SH-SY5Y (cell line): ENCODE measurements around the gene TAX1BP3.

ENCODE experiments used
- GATA2 ChIP-seq: IDR thresholded peaks from 2 replicates; pipeline ENCODE4 v1.6.1; 2011; ENCODE audit warnings: mild to moderate bottlenecking, low read depth, low read length
- GATA3 ChIP-seq: IDR thresholded peaks from 2 replicates; pipeline ENCODE4 v1.6.1; 2011; ENCODE audit warnings: low read depth, mild to moderate bottlenecking, low read length, moderate library complexity

The TAX1BP3 gene

GRCh38 chr17:3669548-3669947, 1.2 kb upstream of the TAX1BP3 start:
- TF ChIP-seq GATA2 (no peak), GATA3 (no peak)

- TF ChIP-seq GATA2: no peak
- no peak for TF ChIP-seq GATA3
These were observed 638 bp upstream of the TAX1BP3 start for GRCh38 chr17:3669085-3669347.

GRCh38 chr17:3667366-3668278, 756 bp downstream of the TAX1BP3 start:
- 0 out of 2 replicates have a peak, but pooled peaks have one; percentile 21 for TF ChIP-seq GATA2
- TF ChIP-seq GATA3: no peak

- TF ChIP-seq GATA2: no peak
- no peak for TF ChIP-seq GATA3
These were observed 1.9 kb downstream of the TAX1BP3 start for GRCh38 chr17:3666516-3666915.

GRCh38 chr17:3665834-3666233, 2.5 kb downstream of the TAX1BP3 start:
- TF ChIP-seq GATA2 (no peak), GATA3 (no peak)

GRCh38 chr17:3663102-3664011, 5.0 kb downstream of the TAX1BP3 start:
- no peak for TF ChIP-seq GATA3
- no peak for TF ChIP-seq GATA2

- TF ChIP-seq GATA2: no peak
- no peak for TF ChIP-seq GATA3
These were observed 8.0 kb downstream of the TAX1BP3 start for GRCh38 chr17:3660311-3660891.

- no peak for TF ChIP-seq GATA2
- no peak for TF ChIP-seq GATA3
These were observed 8.8 kb downstream of the TAX1BP3 start for GRCh38 chr17:3659541-3660111.

GRCh38 chr17:3658784-3659449, 9.5 kb downstream of the TAX1BP3 start:
- TF ChIP-seq GATA3 (no peak), GATA2 (no peak)

- TF ChIP-seq GATA2: no peak
- no peak for TF ChIP-seq GATA3
These were observed 10.2 kb downstream of the TAX1BP3 start for GRCh38 chr17:3657874-3658783.

GRCh38 chr17:3657588-3657869, 10.8 kb downstream of the TAX1BP3 start:
- TF ChIP-seq GATA2 (no peak), GATA3 (no peak)

- TF ChIP-seq GATA3: no peak
- TF ChIP-seq GATA2: no peak
These were observed 11.4 kb downstream of the TAX1BP3 start for GRCh38 chr17:3656755-3657587.
